HepG2 (cell line): ENCODE data around the gene CSNK2A1. TPM values are rescaled to one million over a fixed set of nuclear protein-coding genes. Genes with fewer than 3 reads are reported as not detected.

Source experiments
- ATAC-seq: fragments of 200-7000 bp; cut with Tn5 transposase; 3 replicates; pipeline ENCODE4 v1.9.1; 2020; ENCODE audit warnings: mild to moderate bottlenecking, moderate library complexity
- BruUV-seq: library from RNA; stranded (reverse); fragments of 400-500 nt; replicated peaks from 2 replicates; lab custom pipeline; 2021; lab: Mats Ljungman, UMichigan
- CTCF ChIA-PET: fragments of 300-600 bp; formaldehyde crosslinking; extraction: SDS; loops from one replicate; lab custom pipeline; 2021; ENCODE audit warnings: low total read pairs, inconsistent platforms, low intra/inter-chr PET ratio; lab: Yijun Ruan, JAX
- POLR2A ChIA-PET: fragments of 350-600 bp; sonication (Branson Sonifier 250); formaldehyde crosslinking; loops from one replicate; lab custom pipeline; 2020; ENCODE audit warnings: antibody characterized with exemption, inconsistent platforms; lab: Yijun Ruan, JAX
- DNase-seq: peaks from one replicate; pipeline ENCODE4 v3.0.0-alpha.2; 2015; ENCODE audit warnings: low spot score
- FAIRE-seq: peaks from 3 replicates; lab custom pipeline; 2011; peaks lifted over from hg19 to GRCh38; lab: Jason Lieb, UNC
- H2AFZ ChIP-seq: one replicate; pipeline ENCODE4 v1.6.1; 2011; ENCODE audit warnings: low read length, inconsistent platforms
- H3K27ac ChIP-seq: fragments of 300-600 bp; 3 replicates; pipeline ENCODE4 v1.8.0; 2011; ENCODE audit warnings: mixed run types, mild to moderate bottlenecking, mixed read lengths, low read length, inconsistent platforms; ENCODE audit not compliant: insufficient read depth; ENCODE audit errors: extremely low read length
- H3K27me3 ChIP-seq, 2 experiments: fragments of 200-600 bp in 1 of 2; 2 replicates in 1 of 2; 3 replicates in 1 of 2; pipeline versions ENCODE4 v1.6.0 to v1.8.0; 2011; ENCODE audit warnings: low read length in 2 of 2, mild to moderate bottlenecking in 2 of 2, moderate library complexity in 2 of 2, inconsistent platforms in 1 of 2; ENCODE audit not compliant: insufficient read depth in 2 of 2, control insufficient read depth in 1 of 2
- H3K36me3 ChIP-seq, 2 experiments: fragments of 200-600 bp in 1 of 2; replicated peaks in 1 of 2; 2 replicates in 1 of 2; 3 replicates in 1 of 2; pipeline versions ENCODE4 v1.5.1 to v1.8.0; 2011; ENCODE audit warnings: low read length in 2 of 2, inconsistent platforms in 1 of 2; ENCODE audit not compliant: insufficient read depth in 2 of 2, control insufficient read depth in 1 of 2
- H3K4me1 ChIP-seq: 2 replicates; pipeline ENCODE4 v1.5.1; 2012; ENCODE audit warnings: low read length, inconsistent platforms; ENCODE audit not compliant: insufficient read depth
- H3K4me2 ChIP-seq: 2 replicates; pipeline ENCODE4 v1.6.0; 2011; ENCODE audit warnings: low read depth, low read length, inconsistent platforms
- H3K4me3 ChIP-seq, 3 experiments: fragments of 200-600 bp in 1 of 3; sonication (generic), shearing (Covaris generic) in 1 of 3; replicated peaks in 1 of 3; 2 replicates each; pipeline ENCODE4 v1.5.1; 2011 to 2016; ENCODE audit warnings: low read length in 3 of 3, inconsistent platforms in 2 of 3, low read depth in 2 of 3, mild to moderate bottlenecking in 2 of 3, control low read depth in 1 of 3, mixed read lengths in 1 of 3; ENCODE audit not compliant: insufficient read depth in 1 of 3
- H3K79me2 ChIP-seq: one replicate; pipeline ENCODE4 v1.6.1; 2011; ENCODE audit warnings: low read length, inconsistent platforms; ENCODE audit not compliant: insufficient read depth
- H3K9ac ChIP-seq: 2 replicates; pipeline ENCODE4 v1.6.0; 2011; ENCODE audit warnings: mild to moderate bottlenecking, low read depth, low read length, inconsistent platforms; ENCODE audit not compliant: insufficient read depth
- H3K9me3 ChIP-seq: 2 replicates; pipeline ENCODE4 v1.5.1; 2012; ENCODE audit warnings: mild to moderate bottlenecking, low read length
- H4K20me1 ChIP-seq: 2 replicates; pipeline ENCODE4 v1.6.0; 2011; ENCODE audit warnings: inconsistent platforms, mild to moderate bottlenecking, low read length, moderate library complexity; ENCODE audit not compliant: insufficient read depth
- HNRNPL ChIP-seq: fragments of 200-400 bp; formaldehyde crosslinking; IDR thresholded peaks from 2 replicates; pipeline ENCODE4 v1.6.1; 2017; ENCODE audit warnings: mild to moderate bottlenecking, low read depth, low read length
- POLR2A ChIP-seq, 2 experiments: IDR thresholded peaks; 2 replicates each; pipeline ENCODE4 v1.6.1; 2011; ENCODE audit warnings: low read depth in 2 of 2, low read length in 2 of 2, mild to moderate bottlenecking in 1 of 2, moderate library complexity in 1 of 2; ENCODE audit not compliant: insufficient read depth in 1 of 2
- POLR2G ChIP-seq: fragments of 200-400 bp; formaldehyde crosslinking; IDR thresholded peaks from 2 replicates; pipeline ENCODE4 v1.6.1; 2018; ENCODE audit warnings: mild to moderate bottlenecking, low read depth, low read length, moderate library complexity
- ZNF275 ChIP-seq: sonication (generic); formaldehyde crosslinking; IDR thresholded peaks from 2 replicates; pipeline ENCODE4 v1.8.0; 2022; ENCODE audit warnings: missing genetic modification reagents, mild to moderate bottlenecking, inconsistent platforms, borderline replicate concordance
- WGBS: methylation state at CpG from one replicate; pipeline ENCODE4 v1.1.6; 2017; ENCODE audit warnings: low lambda C conversion rate; 5-methylcytosine and 5-hydroxymethylcytosine counted together
- in situ Hi-C: cut with HindIII; loops from 2 replicates; pipeline ENCODE4 v1.10.0; 2017; ENCODE audit warnings: low pct_unique_long_range_greater_than_20kb; ENCODE audit not compliant: extremely low pct_ligation_motif_present
- intact Hi-C: fragments of 100-400 bp; cut with micrococcal nuclease; formaldehyde crosslinking; loops from one replicate; pipeline ENCODE4 v1.10.0; 2022; ENCODE audit not compliant: unreplicated experiment
- polyA plus RNA-seq, 8 experiments: library from polyadenylated mRNA; depleted of rRNA in 3 of 8; stranded (reverse) in 7 of 8; unstranded in 1 of 8; fragments of >200 nt; fragmentation: Illumina TruSeq in 4 of 8; extraction: Trizol in 4 of 8; gene quantifications; 2 replicates each; pipeline versions ENCODE4 v1.2.1 to v1.2.3, GENCODE V29; 2011 to 2016; ENCODE audit warnings: low read depth in 4 of 8, missing spikeins in 1 of 8, mixed read lengths in 1 of 8; ENCODE audit not compliant: insufficient read depth in 1 of 8
- total RNA-seq, 5 experiments: library from RNA; depleted of rRNA; stranded (reverse); fragments of >200 nt; fragmentation: Illumina TruSeq; extraction: Trizol; gene quantifications; 2 replicates each; pipeline ENCODE4 v1.2.3, GENCODE V29; 2016; ENCODE audit warnings: low read depth in 1 of 5
- TF ChIP-seq, protein P1 (sequence below): sonication (generic); formaldehyde crosslinking; IDR thresholded peaks from 2 replicates; pipeline ENCODE4 v1.5.1; 2020; ENCODE audit warnings: missing genetic modification reagents, mild to moderate bottlenecking, borderline replicate concordance
- TF ChIP-seq, protein P2 (sequence below): sonication (generic); formaldehyde crosslinking; IDR thresholded peaks from 2 replicates; pipeline ENCODE4 v1.4.0; 2020; ENCODE audit warnings: missing genetic modification reagents
- TF ChIP-seq, protein P3 (sequence below): fragments of 450-650 bp; IDR thresholded peaks from 2 replicates; pipeline ENCODE4 v1.6.1; 2016

CSNK2A1 gene
- total and polyA plus RNA-seq, 2 of the 13 experiments (the other 11 are each of a cell fraction or from before 2014, with no cell fraction given): 153 to 231 TPM

DNA sequence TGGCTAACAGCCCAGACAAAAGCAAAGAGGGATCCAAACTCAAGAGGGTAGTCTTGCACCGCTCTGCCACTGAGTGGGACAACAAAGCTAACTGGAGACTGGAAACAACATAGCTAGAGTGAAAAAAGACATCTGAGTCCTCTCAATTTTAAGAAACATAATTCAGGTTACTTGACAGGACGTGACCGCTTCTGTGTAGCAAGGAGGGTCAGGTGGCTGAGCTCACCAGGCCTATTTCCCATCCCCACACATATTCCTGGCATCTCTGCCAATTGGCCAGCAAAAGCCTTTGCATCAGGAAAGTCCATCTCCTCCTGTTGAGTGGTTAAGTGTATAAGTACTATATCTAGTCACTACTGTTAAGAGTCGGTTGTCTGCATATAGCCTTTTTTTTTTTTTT lies 55.9 kb downstream of the CSNK2A1 start:
- FAIRE-seq: no peak
- ChIA-PET POLR2A (no interaction called here), CTCF (no interaction called here)
- Histone ChIP-seq H3K27me3 (no peaks in the 10 kb centered on the region), H3K4me3 (no peak overlapping the region), H3K9me3 (no peaks in the 10 kb centered on the region), H3K4me2 (no peak overlapping the region), H3K36me3 (peaks cover 55 to 90% of the 10 kb centered on the region in 2 experiments), H3K27ac (no peak overlapping the region), H4K20me1 (no peaks in the 10 kb centered on the region), H3K4me1 (peaks cover 4% of the 10 kb centered on the region; the same call in 1 of the 2 replicates), H3K79me2 (no peaks in the 10 kb centered on the region), H3K9ac (no peak overlapping the region), H2AFZ (no peak overlapping the region)
- TF ChIP-seq, protein P1, sequence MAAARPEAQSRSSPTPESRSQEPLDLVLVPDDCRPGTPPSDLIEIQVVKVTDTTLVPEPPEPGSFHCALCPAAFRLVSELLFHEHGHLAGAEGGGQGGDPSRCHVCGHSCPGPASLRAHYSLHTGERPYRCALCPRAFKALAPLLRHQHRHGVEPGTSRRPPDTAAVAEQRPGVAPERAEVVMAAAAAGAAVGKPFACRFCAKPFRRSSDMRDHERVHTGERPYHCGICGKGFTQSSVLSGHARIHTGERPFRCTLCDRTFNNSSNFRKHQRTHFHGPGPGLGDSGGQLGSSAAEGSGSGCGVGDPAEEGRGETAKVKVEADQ (CRISPR knock-in tag): no peak
- TF ChIP-seq POLR2A (IDR thresholded peaks at IDR 0.05; ENCODE audit: insufficient read depth in 1 of 2, low read depth in 2 of 2, low read length in 2 of 2) (peak in 1 of 2 experiments; percentile 14; a peak in 1 of 4 replicates), HNRNPL (no peak)
- no TSS peak for BruUV-seq
- 94% methylated on average over 4 of the region's 4 CpGs for WGBS
- no peak for ATAC-seq
- intact Hi-C loops (no loop called here), in situ Hi-C loops (no loop called here)
- DNase-seq: no peak

GRCh38 chr20:483815-484644 lies 59.6 kb downstream of the CSNK2A1 start:
- POLR2A ChIA-PET: no interaction called here
- 94% methylated on average over 9 of the region's 9 CpGs for WGBS
- H3K9me3 ChIP-seq: no peaks in the 10 kb centered on the region
- H3K79me2 ChIP-seq: no peaks in the 10 kb centered on the region
- H3K36me3 ChIP-seq: peaks cover 50 to 79% of the 10 kb centered on the region in 2 experiments
- no peak overlapping the region for H3K27ac ChIP-seq
- H3K4me2 ChIP-seq: no peak overlapping the region
- CTCF ChIA-PET: no interaction called here
- no peak overlapping the region for H2AFZ ChIP-seq
- H4K20me1 ChIP-seq: no peaks in the 10 kb centered on the region
- no peak for ATAC-seq
- BruUV-seq: no TSS peak
- TF ChIP-seq POLR2G (peak; percentile 42; the same call in 1 of the 2 replicates), ZNF275 (CRISPR knock-in tag) (no peak)
- TF ChIP-seq, protein P2, sequence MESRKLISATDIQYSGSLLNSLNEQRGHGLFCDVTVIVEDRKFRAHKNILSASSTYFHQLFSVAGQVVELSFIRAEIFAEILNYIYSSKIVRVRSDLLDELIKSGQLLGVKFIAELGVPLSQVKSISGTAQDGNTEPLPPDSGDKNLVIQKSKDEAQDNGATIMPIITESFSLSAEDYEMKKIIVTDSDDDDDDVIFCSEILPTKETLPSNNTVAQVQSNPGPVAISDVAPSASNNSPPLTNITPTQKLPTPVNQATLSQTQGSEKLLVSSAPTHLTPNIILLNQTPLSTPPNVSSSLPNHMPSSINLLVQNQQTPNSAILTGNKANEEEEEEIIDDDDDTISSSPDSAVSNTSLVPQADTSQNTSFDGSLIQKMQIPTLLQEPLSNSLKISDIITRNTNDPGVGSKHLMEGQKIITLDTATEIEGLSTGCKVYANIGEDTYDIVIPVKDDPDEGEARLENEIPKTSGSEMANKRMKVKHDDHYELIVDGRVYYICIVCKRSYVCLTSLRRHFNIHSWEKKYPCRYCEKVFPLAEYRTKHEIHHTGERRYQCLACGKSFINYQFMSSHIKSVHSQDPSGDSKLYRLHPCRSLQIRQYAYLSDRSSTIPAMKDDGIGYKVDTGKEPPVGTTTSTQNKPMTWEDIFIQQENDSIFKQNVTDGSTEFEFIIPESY (CRISPR knock-in tag): peak; percentile 38; the same call in 1 of the 2 replicates
- TF ChIP-seq, protein P3, sequence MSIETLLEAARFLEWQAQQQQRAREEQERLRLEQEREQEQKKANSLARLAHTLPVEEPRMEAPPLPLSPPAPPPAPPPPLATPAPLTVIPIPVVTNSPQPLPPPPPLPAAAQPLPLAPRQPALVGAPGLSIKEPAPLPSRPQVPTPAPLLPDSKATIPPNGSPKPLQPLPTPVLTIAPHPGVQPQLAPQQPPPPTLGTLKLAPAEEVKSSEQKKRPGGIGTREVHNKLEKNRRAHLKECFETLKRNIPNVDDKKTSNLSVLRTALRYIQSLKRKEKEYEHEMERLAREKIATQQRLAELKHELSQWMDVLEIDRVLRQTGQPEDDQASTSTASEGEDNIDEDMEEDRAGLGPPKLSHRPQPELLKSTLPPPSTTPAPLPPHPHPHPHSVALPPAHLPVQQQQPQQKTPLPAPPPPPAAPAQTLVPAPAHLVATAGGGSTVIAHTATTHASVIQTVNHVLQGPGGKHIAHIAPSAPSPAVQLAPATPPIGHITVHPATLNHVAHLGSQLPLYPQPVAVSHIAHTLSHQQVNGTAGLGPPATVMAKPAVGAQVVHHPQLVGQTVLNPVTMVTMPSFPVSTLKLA: 0 out of 2 replicates have a peak, but pooled peaks have one; percentile 17
- TF ChIP-seq, all 625 proteins: peak for 3
- Histone ChIP-seq H3K4me3 (no peak overlapping the region), H3K4me1 (peaks cover 26% of the 10 kb centered on the region), H3K27me3 (no peaks in the 10 kb centered on the region), H3K9ac (no peak overlapping the region)
- DNase-seq (no peak), FAIRE-seq (no peak)
- in situ Hi-C loops (loop anchor here (5.0 kb wide), 1 partner anchor 132 kb away; no protein-coding TSS in a partner anchor), intact Hi-C loops (no loop called here)
